Epithelial cell of proximal tubule (primary cell): Measurements from ENCODE around the gene ANO9. TPM values are rescaled to one million over a fixed set of nuclear protein-coding genes. Genes with fewer than 3 reads are reported as not detected.

Experiments
- DNase-seq: peaks from one replicate; pipeline ENCODE4 v3.0.0-alpha.2; 2011; ENCODE audit warnings: low read depth
- H3K4me3 ChIP-seq: 2 replicates; pipeline ENCODE4 v1.5.1; 2011; ENCODE audit warnings: low read depth, mild to moderate bottlenecking, low read length
- total RNA-seq: library from RNA; depleted of rRNA; stranded (reverse); fragments of >200 nt; gene quantifications from 2 replicates; pipeline ENCODE4 v1.2.3, GENCODE V29; 2015
- TF ChIP-seq, protein P1 (sequence below): conservative IDR thresholded peaks from 2 replicates; pipeline ENCODE4 v1.5.1; 2012; ENCODE audit warnings: low read depth, mild to moderate bottlenecking, low read length

The ANO9 gene
- total RNA-seq, 1 donor from 2014 or later: 20.1 TPM

GRCh38 chr11:383431-383830 is 58.4 kb downstream of the ANO9 start:
- TF ChIP-seq, protein P1, sequence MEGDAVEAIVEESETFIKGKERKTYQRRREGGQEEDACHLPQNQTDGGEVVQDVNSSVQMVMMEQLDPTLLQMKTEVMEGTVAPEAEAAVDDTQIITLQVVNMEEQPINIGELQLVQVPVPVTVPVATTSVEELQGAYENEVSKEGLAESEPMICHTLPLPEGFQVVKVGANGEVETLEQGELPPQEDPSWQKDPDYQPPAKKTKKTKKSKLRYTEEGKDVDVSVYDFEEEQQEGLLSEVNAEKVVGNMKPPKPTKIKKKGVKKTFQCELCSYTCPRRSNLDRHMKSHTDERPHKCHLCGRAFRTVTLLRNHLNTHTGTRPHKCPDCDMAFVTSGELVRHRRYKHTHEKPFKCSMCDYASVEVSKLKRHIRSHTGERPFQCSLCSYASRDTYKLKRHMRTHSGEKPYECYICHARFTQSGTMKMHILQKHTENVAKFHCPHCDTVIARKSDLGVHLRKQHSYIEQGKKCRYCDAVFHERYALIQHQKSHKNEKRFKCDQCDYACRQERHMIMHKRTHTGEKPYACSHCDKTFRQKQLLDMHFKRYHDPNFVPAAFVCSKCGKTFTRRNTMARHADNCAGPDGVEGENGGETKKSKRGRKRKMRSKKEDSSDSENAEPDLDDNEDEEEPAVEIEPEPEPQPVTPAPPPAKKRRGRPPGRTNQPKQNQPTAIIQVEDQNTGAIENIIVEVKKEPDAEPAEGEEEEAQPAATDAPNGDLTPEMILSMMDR: no peak
- no peak overlapping the region for H3K4me3 ChIP-seq
- no peak for DNase-seq

DNA sequence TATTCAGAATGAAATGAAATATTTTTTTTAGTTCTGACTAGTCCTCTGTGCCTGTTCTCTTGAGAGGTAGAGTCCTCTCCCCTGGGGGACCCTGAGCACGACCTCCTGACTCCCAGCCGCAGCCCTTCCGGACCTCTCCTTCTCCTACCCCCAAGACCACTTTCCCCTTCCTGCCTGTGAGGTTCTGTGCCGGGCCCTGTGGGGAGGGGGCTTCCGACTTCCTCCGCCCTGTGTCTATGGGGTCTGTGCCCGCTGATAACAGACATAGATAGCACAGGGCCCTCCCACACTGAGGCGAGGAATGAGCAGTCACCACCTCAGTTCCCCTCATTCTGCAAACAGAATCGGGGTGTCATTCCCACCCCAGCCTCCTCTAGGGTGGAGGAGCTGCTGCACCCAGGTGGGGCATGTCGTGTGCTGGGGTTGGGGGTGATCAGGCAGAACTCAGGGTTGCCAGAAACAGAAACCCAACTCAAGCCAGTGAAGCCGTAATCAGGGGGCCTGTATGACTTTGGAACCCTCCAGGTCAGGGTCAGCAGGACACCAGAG is 59.7 kb downstream of the ANO9 start:
- TF ChIP-seq, protein P1: no peak
- H3K4me3 ChIP-seq: no peak overlapping the region
- DNase-seq: no peak

DNA sequence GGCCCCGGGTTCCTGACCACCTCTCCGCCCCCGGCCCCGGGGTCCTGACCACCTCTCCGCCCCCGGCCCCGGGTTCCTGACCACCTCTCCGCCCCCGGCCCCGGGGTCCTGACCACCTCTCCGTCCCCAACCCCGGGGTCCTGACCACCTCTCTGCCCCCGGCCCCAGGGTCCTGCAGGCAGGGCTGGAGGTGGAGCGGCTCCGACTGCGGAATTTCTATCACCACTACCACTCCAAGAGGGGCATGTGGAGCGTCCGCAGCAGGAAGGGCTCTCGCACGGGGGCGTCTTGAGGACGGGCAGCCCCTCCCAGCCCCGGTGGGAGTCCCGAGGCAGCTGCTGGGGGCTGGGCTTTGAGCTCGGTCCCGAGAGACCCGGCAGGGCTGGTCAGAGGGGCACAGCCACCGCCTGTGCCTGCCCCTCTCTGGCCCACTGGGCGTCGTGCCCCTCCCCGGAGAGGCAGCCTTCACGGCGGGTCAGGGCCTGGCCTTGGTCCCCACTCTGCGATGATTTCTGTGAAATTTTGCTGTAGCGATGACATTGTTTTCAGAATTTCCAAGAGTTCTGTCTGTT is 60.2 kb downstream of the ANO9 start:
- no peak for DNase-seq
- TF ChIP-seq, protein P1: no peak
- no peak overlapping the region for H3K4me3 ChIP-seq

- H3K4me3 ChIP-seq: no peak overlapping the region
- no peak for DNase-seq
- TF ChIP-seq, protein P1: no peak
Measured at GRCh38 chr11:380996-381395, 60.8 kb downstream of the ANO9 start.

- H3K4me3 ChIP-seq: no peak overlapping the region
- DNase-seq: no peak
- TF ChIP-seq, protein P1: no peak
Measured at GRCh38 chr11:380491-380890, 61.3 kb downstream of the ANO9 start.

DNA sequence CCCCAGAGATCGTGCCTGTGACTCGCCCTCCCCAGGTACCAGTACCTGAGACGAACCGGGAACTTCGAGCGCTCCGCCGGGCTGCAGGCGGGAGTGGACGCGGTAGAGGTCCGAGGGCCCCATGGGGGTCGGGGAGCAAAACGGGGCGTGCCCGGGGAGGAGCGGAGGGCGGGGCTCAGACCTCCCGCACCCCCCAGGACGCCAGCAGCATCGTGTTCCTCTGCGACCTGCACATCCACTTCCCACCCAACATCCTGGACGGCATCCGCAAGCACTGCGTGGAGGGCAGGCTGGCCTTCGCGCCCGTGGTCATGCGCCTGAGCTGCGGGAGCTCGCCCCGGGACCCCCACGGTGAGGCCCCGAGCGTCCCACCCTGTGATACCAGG is 61.7 kb downstream of the ANO9 start:
- DNase-seq: no peak
- TF ChIP-seq, protein P1: no peak
- H3K4me3 ChIP-seq: no peak overlapping the region
